A673 (cell line): ENCODE measurements around the gene TMEM89.

ENCODE experiments used
- EZH2 ChIP-seq: fragments of 200-600 bp; sonication (generic); IDR thresholded peaks from 2 replicates; pipeline ENCODE4 v1.6.1; 2017; ENCODE audit warnings: borderline replicate concordance, low read depth, mild to moderate bottlenecking, mixed read lengths, antibody characterized with exemption, low read length; ENCODE audit not compliant: poor library complexity, severe bottlenecking
- TF ChIP-seq, protein P1 (sequence below): fragments of 300-800, 200-600 bp; sonication (generic); conservative IDR thresholded peaks from 2 replicates; pipeline ENCODE4 v1.5.1; 2017; ENCODE audit warnings: low read depth, mild to moderate bottlenecking, antibody characterized with exemption, low read length, moderate library complexity, mixed read lengths

DNA sequence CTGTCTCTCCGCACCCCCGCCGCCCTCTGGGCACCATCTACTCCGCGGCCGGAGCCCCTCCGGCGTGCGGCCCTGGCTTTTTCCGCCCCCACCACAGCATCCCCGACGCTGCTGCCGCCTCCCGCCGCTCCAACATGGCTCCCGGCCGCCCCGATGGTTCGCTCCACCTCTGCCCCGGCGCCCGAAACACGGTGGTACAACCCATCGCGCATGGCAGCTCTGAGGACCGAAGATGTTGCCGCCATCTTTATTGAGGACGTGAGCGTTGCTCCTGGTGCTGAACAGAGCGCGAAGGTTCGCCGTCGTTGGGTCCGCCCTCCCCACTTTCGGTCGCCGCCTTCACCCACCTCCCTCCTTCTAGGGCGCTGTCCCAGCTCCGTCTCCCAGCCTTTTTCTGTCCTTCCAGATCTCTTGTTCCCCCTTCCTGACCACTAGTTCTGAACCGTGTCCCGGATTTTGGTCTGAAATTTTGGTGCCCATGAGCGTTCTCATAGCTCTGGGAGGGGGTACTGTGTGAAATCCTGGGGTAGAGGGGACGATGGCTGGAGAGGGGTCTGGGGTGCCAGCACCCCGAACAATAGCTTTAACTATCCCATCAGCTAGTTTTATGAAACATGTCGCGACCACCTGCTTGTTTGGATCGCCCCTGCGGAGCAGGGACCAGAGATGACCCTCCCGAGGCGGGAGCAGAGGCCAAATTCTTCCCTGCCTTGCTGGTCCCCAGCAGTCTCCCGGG is 41.4 kb upstream of the TMEM89 start, which contains the start of gene CELSR3:
- TF ChIP-seq, protein P1, sequence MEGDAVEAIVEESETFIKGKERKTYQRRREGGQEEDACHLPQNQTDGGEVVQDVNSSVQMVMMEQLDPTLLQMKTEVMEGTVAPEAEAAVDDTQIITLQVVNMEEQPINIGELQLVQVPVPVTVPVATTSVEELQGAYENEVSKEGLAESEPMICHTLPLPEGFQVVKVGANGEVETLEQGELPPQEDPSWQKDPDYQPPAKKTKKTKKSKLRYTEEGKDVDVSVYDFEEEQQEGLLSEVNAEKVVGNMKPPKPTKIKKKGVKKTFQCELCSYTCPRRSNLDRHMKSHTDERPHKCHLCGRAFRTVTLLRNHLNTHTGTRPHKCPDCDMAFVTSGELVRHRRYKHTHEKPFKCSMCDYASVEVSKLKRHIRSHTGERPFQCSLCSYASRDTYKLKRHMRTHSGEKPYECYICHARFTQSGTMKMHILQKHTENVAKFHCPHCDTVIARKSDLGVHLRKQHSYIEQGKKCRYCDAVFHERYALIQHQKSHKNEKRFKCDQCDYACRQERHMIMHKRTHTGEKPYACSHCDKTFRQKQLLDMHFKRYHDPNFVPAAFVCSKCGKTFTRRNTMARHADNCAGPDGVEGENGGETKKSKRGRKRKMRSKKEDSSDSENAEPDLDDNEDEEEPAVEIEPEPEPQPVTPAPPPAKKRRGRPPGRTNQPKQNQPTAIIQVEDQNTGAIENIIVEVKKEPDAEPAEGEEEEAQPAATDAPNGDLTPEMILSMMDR, result no peak
- TF ChIP-seq EZH2, result no peak
